HG02642 (cell line): ENCODE data around the gene MRC1.

Experiments used
- ATAC-seq: cut with Tn5 transposase; IDR thresholded peaks from one replicate; pipeline ENCODE4 v1.9.1; 2021; ENCODE audit warnings: mild to moderate bottlenecking; ENCODE audit not compliant: unreplicated experiment, poor library complexity

Gene MRC1

DNA sequence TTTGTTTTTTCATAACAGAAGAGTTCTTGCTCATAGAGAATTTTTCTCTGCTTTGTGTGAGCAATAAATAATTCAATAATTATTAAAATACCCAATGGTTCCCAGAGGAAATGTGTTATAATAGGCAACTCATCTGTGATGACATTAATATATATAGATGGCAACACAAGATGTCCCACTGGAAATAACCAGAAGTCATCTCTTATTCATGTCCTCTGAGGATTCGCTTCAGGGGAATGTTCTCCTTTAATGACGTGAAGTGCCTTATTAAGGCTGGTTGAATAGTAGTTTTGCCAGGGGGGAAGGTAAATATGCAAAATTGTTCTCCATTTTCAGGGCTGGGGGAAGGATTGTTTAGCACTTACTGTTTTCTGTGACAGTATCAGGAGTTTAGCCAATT, 145.7 kb downstream of the MRC1 start:
- ATAC-seq = no peak

DNA sequence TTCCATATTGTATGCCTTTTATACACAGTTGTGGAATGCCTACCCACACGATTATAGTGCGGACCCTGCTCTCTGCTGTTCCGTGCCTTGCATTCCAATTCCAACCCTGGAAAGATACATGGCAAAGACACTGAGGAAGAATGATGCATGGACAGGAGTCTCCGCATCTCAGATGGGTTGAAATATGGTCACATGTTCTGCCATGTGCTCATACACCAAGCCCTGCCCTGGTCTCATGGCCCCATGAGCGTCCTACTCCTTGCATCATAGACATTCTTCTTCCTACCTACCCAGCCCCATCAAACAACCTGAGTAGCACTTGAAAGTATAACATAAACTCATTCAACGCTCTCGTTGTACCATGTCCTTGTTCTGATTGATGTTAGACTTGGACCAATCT, 148.9 kb downstream of the MRC1 start:
- no peak for ATAC-seq

DNA sequence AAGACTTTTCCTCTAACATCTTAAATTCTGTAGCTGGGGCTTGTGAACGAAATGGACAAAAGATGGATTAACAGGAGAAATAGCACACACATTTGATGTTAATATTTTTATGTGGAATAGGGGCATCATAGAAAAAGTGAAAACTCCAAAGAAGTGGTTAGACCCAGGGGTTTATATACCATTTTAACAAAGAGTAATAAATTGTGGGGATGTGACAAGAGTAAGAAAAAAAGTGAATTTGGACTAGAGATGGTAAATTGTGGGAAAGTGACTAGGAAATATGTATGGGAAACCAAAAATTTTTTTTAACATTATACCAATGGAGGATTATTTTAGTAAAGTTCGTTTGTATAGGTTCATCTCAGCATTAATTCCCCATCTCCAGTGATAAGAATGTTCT, 150.7 kb downstream of the MRC1 start:
- no peak for ATAC-seq
